Testis (tissue), 3 donors: ENCODE results near the gene NCAM1. TPM values are rescaled to one million over a fixed set of nuclear protein-coding genes. Genes with fewer than 3 reads are reported as not detected.
"Not testable (repeated sequence)": the region's sequence is repeated elsewhere in the genome, so short reads cannot be mapped to it uniquely, and the experiment has no call there.

ENCODE experiments used
- DNase-seq: peaks from one replicate; pipeline ENCODE4 v3.0.0-alpha.2; 2019
- H3K27ac ChIP-seq, 2 donors: fragments of 200-600 bp; sonication (generic); one replicate each; pipeline ENCODE4 v1.5.1; 2019
- H3K27me3 ChIP-seq: fragments of 200-600 bp; sonication (generic); one replicate; pipeline ENCODE4 v1.5.1; 2019
- H3K36me3 ChIP-seq: fragments of 200-600 bp; sonication (generic); one replicate; pipeline ENCODE4 v1.5.1; 2017; ENCODE audit warnings: low read depth; ENCODE audit errors: missing control alignments
- H3K4me1 ChIP-seq: fragments of 200-600 bp; sonication (generic); one replicate; pipeline ENCODE4 v1.5.1; 2019
- H3K4me3 ChIP-seq, 2 donors: fragments of 200-600 bp; sonication (generic); one replicate each; pipeline ENCODE4 v1.5.1; 2017 to 2019
- H3K9me3 ChIP-seq: fragments of 200-600 bp; sonication (generic); one replicate; pipeline ENCODE4 v1.5.1; 2017
- CTCF ChIP-seq, 3 experiments: fragments of 450-650 bp in 2 of 3; fragments of 200-600 bp in 1 of 3; sonication (generic) in 1 of 3; IDR thresholded peaks; one replicate each; pipeline ENCODE4 v1.5.1; 2016 to 2019; ENCODE audit warnings: antibody characterized with exemption in 3 of 3, mild to moderate bottlenecking in 2 of 3, moderate library complexity in 1 of 3
- POLR2A ChIP-seq: fragments of 450-650 bp; IDR thresholded peaks from one replicate; pipeline ENCODE4 v1.6.1; 2017; ENCODE audit warnings: antibody characterized with exemption, mild to moderate bottlenecking, moderate library complexity
- WGBS, 2 donors: methylation state at CpG; one replicate each; pipeline ENCODE4 v1.1.5; 2018; 5-methylcytosine and 5-hydroxymethylcytosine counted together
- intact Hi-C: fragments of 100-400 bp; cut with DNase I; formaldehyde crosslinking; loops from one replicate; pipeline ENCODE4 v1.15.1; 2023; ENCODE audit warnings: low total_unique reads
- polyA plus RNA-seq: library from polyadenylated mRNA; stranded (reverse); fragments of 350-450 nt; fragmentation: Illumina TruSeq; extraction: RNeasy Lipid Tissue Mini Kit (QIAGEN cat#74804); gene quantifications from one replicate; pipeline ENCODE4 v1.2.3, GENCODE V29; 2014; ENCODE audit warnings: low read depth, low replicate concordance; ENCODE audit not compliant: insufficient read depth
- total RNA-seq, 2 donors: library from RNA; depleted of rRNA; stranded (reverse); fragments of >200 nt; gene quantifications; one replicate each; pipeline ENCODE4 v1.2.3, GENCODE V29; 2016

NCAM1 gene
- total and polyA plus RNA-seq, 3 donors from 2014 or later: 12.3 to 33.3 (median 13.8) TPM

GRCh38 chr11:113296447-113297205 lies 335.4 kb downstream of the NCAM1 start:
- Histone ChIP-seq H3K4me1 (peaks cover 7% of the 10 kb centered on the region), H3K4me3 (no peak overlapping the region), H3K27me3 (no peaks in the 10 kb centered on the region), H3K9me3 (no peaks in the 10 kb centered on the region), H3K27ac (no peak overlapping the region), H3K36me3 (no peaks in the 10 kb centered on the region)
- intact Hi-C loops: no loop called here
- 57 to 100% methylated on average over 2 of the region's 2 CpGs for WGBS, 2 donors
- DNase-seq: no peak
- TF ChIP-seq CTCF (IDR thresholded peaks at IDR 0.05) (no peak), POLR2A (no peak)

- intact Hi-C loops, DNase-seq, H3K36me3 ChIP-seq, H3K27ac ChIP-seq, H3K4me3 ChIP-seq, H3K9me3 ChIP-seq, H3K27me3 ChIP-seq, H3K4me1 ChIP-seq: not testable (repeated sequence)
- 93 to 96% methylated on average over 3 of the region's 3 CpGs for WGBS, 2 donors
These were observed 337.3 kb downstream of the NCAM1 start for GRCh38 chr11:113298496-113298895.

- Histone ChIP-seq H3K36me3 (no peaks in the 10 kb centered on the region), H3K4me3 (no peak overlapping the region), H3K27me3 (no peaks in the 10 kb centered on the region), H3K27ac (no peak overlapping the region), H3K9me3 (no peaks in the 10 kb centered on the region), H3K4me1 (no peaks in the 10 kb centered on the region)
- TF ChIP-seq CTCF (IDR thresholded peaks at IDR 0.05) (no peak), POLR2A (no peak)
- DNase-seq: no peak
- intact Hi-C loops: loop anchor here (5.0 to 10.0 kb wide), 2 partner anchors 220 to 417 kb away; no protein-coding TSS in a partner anchor
These were observed 343.7 kb downstream of the NCAM1 start for GRCh38 chr11:113304916-113305315.

GRCh38 chr11:113305440-113306336 lies 344.5 kb downstream of the NCAM1 start:
- intact Hi-C loops: loop anchor here (5.0 to 10.0 kb wide), 2 partner anchors 219 to 417 kb away; no protein-coding TSS in a partner anchor

More at GRCh38 chr11:113305440-113306336, 344.5 kb downstream of the NCAM1 start:
- H3K36me3 ChIP-seq: no peaks in the 10 kb centered on the region
- H3K4me1 ChIP-seq: no peaks in the 10 kb centered on the region
- peak; percentile 86 for DNase-seq
- no peak overlapping the region for H3K27ac ChIP-seq
- 48 to 62% methylated on average over 12 of the region's 12 CpGs for WGBS, 2 donors
- H3K9me3 ChIP-seq: no peaks in the 10 kb centered on the region
- H3K27me3 ChIP-seq: no peaks in the 10 kb centered on the region
- TF ChIP-seq CTCF (IDR thresholded peaks at IDR 0.05) (peak; percentile 74 to 81 (median 77)), POLR2A (no peak)
- H3K4me3 ChIP-seq: no peak overlapping the region
